ENCODE measurements around the gene RAPGEF6.

DNA sequence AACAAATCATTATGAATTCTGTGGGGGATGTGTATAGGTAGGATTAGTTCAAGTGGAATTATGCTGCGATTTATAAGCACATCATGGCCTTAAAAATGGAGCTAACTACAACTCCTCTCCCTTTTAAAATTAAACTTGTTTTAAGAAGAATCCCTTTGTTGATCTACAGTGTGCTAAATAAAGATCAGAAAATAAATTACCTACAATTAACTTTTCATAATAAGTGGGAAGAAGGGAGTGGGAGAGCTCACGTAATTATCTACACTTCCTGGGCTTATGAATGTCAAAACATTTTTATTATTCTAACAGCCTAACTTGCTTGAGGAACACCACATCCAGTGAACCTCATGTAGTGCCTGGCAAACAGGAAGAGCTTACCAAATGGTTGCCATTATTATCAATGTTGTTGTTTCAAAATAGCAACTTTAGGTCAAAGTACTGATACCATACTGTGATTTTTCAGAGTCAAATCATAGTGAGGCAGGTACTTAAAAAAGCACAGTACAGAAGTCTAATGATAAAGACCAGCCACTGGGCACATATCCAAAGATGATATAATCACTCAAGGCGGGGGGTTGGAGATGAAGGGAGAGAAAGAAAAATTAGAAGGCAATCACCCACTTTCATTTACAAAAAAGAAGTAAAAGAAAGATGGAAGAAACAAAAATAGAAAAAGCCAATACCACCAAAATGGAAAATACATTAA, 174.0 kb downstream of the RAPGEF6 start:
- TF ChIP-seq, protein P1, sequence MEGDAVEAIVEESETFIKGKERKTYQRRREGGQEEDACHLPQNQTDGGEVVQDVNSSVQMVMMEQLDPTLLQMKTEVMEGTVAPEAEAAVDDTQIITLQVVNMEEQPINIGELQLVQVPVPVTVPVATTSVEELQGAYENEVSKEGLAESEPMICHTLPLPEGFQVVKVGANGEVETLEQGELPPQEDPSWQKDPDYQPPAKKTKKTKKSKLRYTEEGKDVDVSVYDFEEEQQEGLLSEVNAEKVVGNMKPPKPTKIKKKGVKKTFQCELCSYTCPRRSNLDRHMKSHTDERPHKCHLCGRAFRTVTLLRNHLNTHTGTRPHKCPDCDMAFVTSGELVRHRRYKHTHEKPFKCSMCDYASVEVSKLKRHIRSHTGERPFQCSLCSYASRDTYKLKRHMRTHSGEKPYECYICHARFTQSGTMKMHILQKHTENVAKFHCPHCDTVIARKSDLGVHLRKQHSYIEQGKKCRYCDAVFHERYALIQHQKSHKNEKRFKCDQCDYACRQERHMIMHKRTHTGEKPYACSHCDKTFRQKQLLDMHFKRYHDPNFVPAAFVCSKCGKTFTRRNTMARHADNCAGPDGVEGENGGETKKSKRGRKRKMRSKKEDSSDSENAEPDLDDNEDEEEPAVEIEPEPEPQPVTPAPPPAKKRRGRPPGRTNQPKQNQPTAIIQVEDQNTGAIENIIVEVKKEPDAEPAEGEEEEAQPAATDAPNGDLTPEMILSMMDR (IDR thresholded peaks at IDR 0.05) = no peak
- TF ChIP-seq POLR2A (IDR thresholded peaks at IDR 0.05) (no peak), POLR2AphosphoS5 (IDR thresholded peaks at IDR 0.05) (no peak), EP300 (IDR thresholded peaks at IDR 0.05) (no peak)
